HG03097 (cell line): Measurements from ENCODE around the gene CCNI2.
"Not testable (repeated sequence)": the region's sequence is repeated elsewhere in the genome, so short reads cannot be mapped to it uniquely, and the experiment has no call there.

Experiments
- ATAC-seq: cut with Tn5 transposase; IDR thresholded peaks from one replicate; pipeline ENCODE4 v1.9.1; 2021; ENCODE audit not compliant: unreplicated experiment, low FRiP score

CCNI2 gene

GRCh38 chr5:132778856-132779255 is 31.6 kb downstream of the CCNI2 start:
- ATAC-seq, result no peak

GRCh38 chr5:132779961-132780360 is 32.7 kb downstream of the CCNI2 start:
- ATAC-seq, result no peak

GRCh38 chr5:132780577-132780976 is 33.4 kb downstream of the CCNI2 start:
- ATAC-seq, result no peak

GRCh38 chr5:132781029-132781428 is 33.8 kb downstream of the CCNI2 start:
- no peak for ATAC-seq

- no peak for ATAC-seq
Measured at GRCh38 chr5:132782101-132782500, 34.9 kb downstream of the CCNI2 start.

GRCh38 chr5:132785365-132785764 is 38.1 kb downstream of the CCNI2 start:
- no peak for ATAC-seq

GRCh38 chr5:132785864-132786263 is 38.6 kb downstream of the CCNI2 start:
- no peak for ATAC-seq

GRCh38 chr5:132787076-132787475 is 39.9 kb downstream of the CCNI2 start:
- ATAC-seq, result no peak

- no peak for ATAC-seq
Measured at GRCh38 chr5:132788508-132788907, 41.3 kb downstream of the CCNI2 start.

GRCh38 chr5:132788990-132789886 is 42.0 kb downstream of the CCNI2 start:
- ATAC-seq, result no peak

- ATAC-seq, result no peak
Measured at GRCh38 chr5:132790201-132790865, 43.1 kb downstream of the CCNI2 start.

GRCh38 chr5:132791026-132791425 is 43.8 kb downstream of the CCNI2 start:
- no peak for ATAC-seq

GRCh38 chr5:132797651-132798050 is 50.4 kb downstream of the CCNI2 start:
- ATAC-seq, result no peak

- no peak for ATAC-seq
Measured at GRCh38 chr5:132799392-132799791, 52.2 kb downstream of the CCNI2 start.

GRCh38 chr5:132800545-132800944 is 53.3 kb downstream of the CCNI2 start:
- ATAC-seq, result no peak

- no peak for ATAC-seq
Measured at GRCh38 chr5:132802044-132802684, 54.9 kb downstream of the CCNI2 start.

GRCh38 chr5:132802685-132803066 is 55.5 kb downstream of the CCNI2 start:
- ATAC-seq, result not testable (repeated sequence)
